SKM-1 treated with dmso at 0.1 percent for 144 hours (cell line): Measurements from ENCODE around the gene R3HCC1L.

ENCODE experiments used
- DNase-seq: peaks from one replicate; lab custom pipeline; 2025; ENCODE audit not compliant: unreplicated experiment; lab: John Stamatoyannopoulos, UW

Gene R3HCC1L

GRCh38 chr10:98134431-98135221 is at the start of gene R3HCC1L:
Gene R3HCC1L, plus strand, starts transcription at chr10:98134657. Its CDS starts 73,458 bp downstream, at chr10:98208115.
- DNase-seq = peak; percentile 83

GRCh38 chr10:98085238-98085637 is 49.2 kb upstream of the R3HCC1L start:
- DNase-seq = no peak

GRCh38 chr10:98086837-98087708 is 47.4 kb upstream of the R3HCC1L start:
- no peak for DNase-seq

DNA sequence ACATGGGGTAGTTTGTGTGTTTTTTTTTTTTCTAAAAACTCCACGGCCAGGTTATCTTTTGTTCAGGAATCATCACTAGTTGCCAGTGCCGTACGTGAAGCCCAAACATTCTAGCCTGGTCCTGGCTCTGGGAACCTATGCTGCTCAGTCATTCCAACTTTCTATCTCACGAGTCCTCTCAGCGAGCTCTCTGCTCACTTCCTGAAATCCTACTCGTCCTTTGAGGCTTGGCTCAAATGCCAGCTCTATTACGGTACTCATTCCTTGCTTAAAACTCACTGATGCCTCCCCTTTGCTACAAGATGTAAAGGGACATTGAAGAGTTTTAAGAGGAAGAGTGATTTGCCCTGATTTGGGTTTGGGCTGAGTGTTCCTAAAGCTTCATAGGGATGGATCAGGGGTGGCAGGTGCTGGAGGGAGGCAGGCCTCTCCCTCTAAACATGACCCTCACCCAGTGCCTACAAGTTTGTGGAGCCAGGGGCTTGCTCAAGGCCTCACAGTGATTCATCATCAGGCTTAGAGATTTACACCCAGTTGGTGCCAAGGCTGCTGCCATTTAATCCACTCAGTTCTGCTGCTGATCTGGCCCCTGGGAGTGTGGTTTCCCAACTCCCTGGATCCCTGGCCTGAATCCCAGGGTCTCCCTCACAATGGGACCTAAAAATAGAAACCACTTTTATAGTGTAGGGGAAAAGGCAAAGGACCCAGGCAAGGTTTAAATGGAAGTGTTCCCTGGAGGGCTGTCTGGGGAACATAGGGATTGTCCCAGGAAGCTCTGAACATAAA is 46.1 kb upstream of the R3HCC1L start:
- no peak for DNase-seq

- DNase-seq = peak; percentile 6
Observed at GRCh38 chr10:98090822-98091221, 43.6 kb upstream of the R3HCC1L start.

DNA sequence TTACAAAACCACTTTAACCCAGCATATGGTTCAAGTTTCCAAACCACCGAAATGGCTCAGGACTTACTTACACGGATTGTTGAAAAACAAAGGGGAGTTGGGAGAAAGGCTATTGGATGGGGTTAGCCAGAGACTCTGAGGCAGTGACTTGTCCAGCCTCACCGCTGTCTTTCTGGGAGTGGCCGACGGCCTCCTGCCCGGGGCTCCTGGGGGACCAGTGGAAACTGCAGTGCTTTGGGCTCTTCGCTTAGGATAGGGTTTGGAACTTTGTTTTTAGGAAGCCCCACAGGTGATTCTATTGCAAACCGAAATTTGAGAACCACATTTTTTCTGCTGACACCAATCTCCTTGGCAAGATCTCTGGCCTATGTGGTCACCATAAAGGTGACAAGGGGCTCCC is 38.1 kb upstream of the R3HCC1L start:
- DNase-seq = no peak

GRCh38 chr10:98096731-98097130 is 37.7 kb upstream of the R3HCC1L start:
- no peak for DNase-seq

- DNase-seq = no peak
Observed at GRCh38 chr10:98097175-98097574, 37.3 kb upstream of the R3HCC1L start.

- DNase-seq = no peak
Observed at GRCh38 chr10:98097616-98098015, 36.8 kb upstream of the R3HCC1L start.

DNA sequence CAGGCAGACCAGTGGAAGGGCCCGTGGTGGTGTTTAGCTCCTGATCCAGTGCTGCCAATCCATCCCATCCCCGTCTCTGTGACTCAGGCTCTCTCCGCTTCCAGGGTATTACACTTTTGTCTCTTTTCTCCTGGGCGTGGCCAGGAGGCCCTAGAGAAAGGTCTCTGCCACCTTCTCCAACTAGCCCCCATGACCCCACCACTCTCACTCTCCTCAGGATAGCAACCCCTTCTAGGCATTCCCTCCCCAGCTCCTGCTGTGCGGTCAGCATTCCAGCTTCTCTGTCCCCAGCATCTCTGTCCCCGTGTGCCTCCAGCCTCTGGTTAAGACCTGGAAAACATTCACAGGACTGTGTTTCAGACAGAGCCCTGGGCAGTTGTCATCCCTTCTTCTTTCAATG is 36.2 kb upstream of the R3HCC1L start:
- no peak for DNase-seq

GRCh38 chr10:98100476-98100875 is 34.0 kb upstream of the R3HCC1L start:
- no peak for DNase-seq

GRCh38 chr10:98101366-98101765 is 33.1 kb upstream of the R3HCC1L start:
- DNase-seq = no peak

GRCh38 chr10:98104125-98104524 is 30.3 kb upstream of the R3HCC1L start:
- DNase-seq = no peak

DNA sequence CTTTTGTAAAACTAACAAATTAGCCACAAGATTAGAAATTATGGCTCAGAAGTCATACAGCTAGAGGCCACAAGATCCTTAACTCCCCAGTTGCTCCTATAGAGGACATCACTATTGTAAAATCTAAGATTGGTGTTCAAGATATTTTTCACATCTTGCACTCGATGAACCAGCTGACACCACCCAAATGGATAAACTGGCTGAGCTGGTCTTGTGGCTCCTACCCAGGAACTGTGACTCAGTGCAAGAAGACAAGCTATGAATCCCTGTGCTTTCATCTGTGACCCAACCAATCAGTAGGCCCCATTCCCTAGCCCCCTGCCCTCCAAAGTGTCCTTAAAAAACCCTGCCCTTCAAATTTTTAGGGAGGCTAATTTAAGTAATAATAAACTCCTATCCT is 27.9 kb upstream of the R3HCC1L start:
- no peak for DNase-seq

DNA sequence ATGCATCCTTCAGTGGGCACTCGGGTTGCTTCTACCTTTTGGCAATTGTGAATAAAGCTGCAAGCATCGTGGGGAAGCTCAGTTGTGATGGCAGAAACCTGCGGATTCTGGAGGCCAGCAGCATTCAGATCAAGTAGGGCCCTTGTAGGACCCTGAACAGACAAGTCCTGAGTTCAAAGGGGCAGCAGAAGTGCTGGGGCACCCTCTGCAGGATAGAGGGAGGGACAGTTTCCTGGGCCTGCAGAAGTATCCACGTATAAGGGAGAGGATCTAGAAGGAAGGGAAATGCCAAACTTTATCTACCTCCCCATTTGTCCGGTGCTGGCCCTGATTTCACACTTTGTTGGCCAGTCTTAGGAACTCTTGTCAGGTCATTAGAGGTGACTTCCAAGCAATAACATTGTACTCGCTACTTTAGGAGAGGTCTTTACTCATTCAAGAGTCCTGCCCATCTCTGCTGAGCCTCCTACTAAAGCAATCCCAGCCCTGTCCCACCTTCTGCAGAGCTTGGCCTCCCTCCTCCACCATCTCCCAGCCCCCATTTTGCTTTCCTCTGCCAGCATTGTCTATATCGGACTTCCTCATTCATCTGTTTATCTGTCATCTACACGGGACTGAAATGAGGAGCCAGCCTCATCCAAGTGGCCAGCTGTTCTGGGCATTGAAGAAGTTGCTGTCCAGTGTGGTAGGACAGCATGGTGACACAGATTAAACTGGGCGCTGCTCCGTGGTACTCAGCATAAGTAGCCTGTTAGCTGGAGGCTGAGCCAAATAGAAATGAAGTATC is 26.6 kb upstream of the R3HCC1L start:
- DNase-seq = no peak

DNA sequence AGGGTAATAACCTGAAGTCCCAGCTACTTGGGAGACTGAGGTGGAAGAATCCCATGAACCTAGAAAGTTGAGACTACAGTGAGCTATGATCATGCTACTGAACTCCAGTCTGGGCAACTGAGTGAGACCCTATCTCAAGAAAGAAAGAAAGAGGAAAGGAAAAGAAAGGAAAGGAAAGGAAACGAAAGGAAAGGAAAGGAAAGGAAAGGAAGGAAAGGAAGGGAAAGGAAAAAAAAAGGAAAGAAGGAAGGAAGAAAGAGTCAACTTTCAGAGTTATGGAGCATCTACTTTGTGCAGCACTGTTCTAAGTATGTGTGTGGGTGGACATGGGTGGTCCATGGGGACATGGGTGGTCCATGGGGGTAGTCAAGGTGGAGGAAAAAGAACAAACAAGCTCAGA is 24.1 kb upstream of the R3HCC1L start:
- DNase-seq = no peak

GRCh38 chr10:98115031-98115787 is 19.2 kb upstream of the R3HCC1L start:
- DNase-seq = no peak

- no peak for DNase-seq
Observed at GRCh38 chr10:98119891-98120290, 14.6 kb upstream of the R3HCC1L start.

- DNase-seq = no peak
Observed at GRCh38 chr10:98125940-98126631, 8.4 kb upstream of the R3HCC1L start.
